Muscle layer of colon (tissue), 2 donors: ENCODE measurements around the gene GUK1.
"Not testable (repeated sequence)": the region's sequence is repeated elsewhere in the genome, so short reads cannot be mapped to it uniquely, and the experiment has no call there.

Experiments
- H3K27ac ChIP-seq: one replicate; pipeline ENCODE4 v1.7.0; 2013; ENCODE audit warnings: low read depth, mild to moderate bottlenecking, low read length, moderate library complexity
- H3K27me3 ChIP-seq, 2 donors: one replicate each; pipeline ENCODE4 v1.7.0; 2013; ENCODE audit warnings: low read length in 2 of 2, mild to moderate bottlenecking in 2 of 2; ENCODE audit not compliant: insufficient read depth in 2 of 2, control insufficient read depth in 1 of 2
- H3K36me3 ChIP-seq: one replicate; pipeline ENCODE4 v1.7.0; 2013; ENCODE audit warnings: mild to moderate bottlenecking, low read length; ENCODE audit not compliant: insufficient read depth
- H3K4me1 ChIP-seq: one replicate; pipeline ENCODE4 v1.7.0; 2013; ENCODE audit warnings: mild to moderate bottlenecking, low read length; ENCODE audit not compliant: insufficient read depth
- H3K4me3 ChIP-seq, 2 donors: one replicate each; pipeline ENCODE4 v1.7.0; 2013; ENCODE audit warnings: low read length in 2 of 2, low read depth in 1 of 2, mild to moderate bottlenecking in 1 of 2, moderate library complexity in 1 of 2
- H3K9ac ChIP-seq: one replicate; pipeline ENCODE4 v1.7.0; 2013; ENCODE audit warnings: low read length
- H3K9me3 ChIP-seq: one replicate; pipeline ENCODE4 v1.7.0; 2013; ENCODE audit warnings: mild to moderate bottlenecking, low read length
- donor health status: abdominal sarcoma.
- donor health status: Adenocarcinoma of cecum.

The GUK1 gene

DNA sequence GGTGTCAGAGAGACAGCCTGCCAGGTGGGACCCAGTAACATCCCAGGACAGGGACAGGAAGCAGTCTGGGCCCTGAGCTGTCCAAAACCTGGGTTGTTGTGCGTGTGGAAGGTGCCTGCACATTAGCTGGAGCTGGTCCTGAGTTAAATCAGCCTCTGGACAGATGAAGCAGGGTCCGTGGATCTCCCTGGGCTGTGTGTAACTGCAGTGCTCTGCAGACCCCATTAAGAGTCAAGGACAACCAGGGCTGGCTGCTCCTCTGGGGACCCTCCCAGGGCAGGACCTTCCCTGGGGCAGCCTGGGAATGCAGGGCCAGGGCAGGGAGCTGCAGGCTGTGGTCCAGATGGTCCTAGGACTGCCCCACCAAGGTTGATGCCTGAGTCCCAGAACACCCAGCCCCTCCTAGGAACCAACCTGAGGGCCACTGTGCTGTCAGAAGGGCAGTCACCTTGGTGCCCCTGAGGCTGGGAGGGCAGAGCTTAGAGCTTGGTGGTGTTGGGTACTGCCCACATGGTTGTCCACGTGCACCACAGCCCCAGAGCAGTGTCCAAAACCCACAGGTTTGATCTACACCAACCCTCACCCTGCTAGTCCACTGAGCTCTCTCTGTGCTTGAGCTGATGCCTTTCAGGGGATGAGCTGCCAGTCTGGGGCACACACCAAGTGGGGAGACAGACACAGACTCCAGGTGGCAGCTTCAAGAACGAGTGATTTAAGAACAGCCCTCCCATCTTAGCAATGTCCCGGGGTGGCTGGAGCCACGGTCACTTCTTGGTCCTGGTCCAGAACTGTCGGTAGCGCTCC is 33.9 kb upstream of the GUK1 start:
- Histone ChIP-seq H3K27ac (no peak overlapping the region), H3K4me3 (no peak overlapping the region), H3K27me3 (no peaks in the 10 kb centered on the region), H3K4me1 (peaks cover 38% of the 10 kb centered on the region), H3K9ac (no peak overlapping the region), H3K9me3 (no peaks in the 10 kb centered on the region), H3K36me3 (peaks cover 14% of the 10 kb centered on the region)

DNA sequence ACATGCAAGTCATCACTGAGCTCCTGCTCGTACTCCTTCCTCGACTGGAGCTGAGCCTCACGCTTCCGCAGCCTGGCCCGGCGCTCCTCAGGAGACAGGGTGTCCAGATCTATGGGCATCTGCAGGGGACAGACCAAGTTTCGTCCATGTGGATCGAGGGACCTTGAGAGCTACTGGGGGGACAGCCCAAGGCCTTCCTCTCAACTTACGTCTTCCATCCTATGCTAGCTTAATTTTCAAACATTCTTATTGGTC is 33.4 kb upstream of the GUK1 start:
- Histone ChIP-seq H3K36me3 (peaks cover 12% of the 10 kb centered on the region), H3K4me1 (peaks cover 33% of the 10 kb centered on the region), H3K27me3 (no peaks in the 10 kb centered on the region), H3K9ac (no peak overlapping the region), H3K9me3 (no peaks in the 10 kb centered on the region), H3K27ac (no peak overlapping the region), H3K4me3 (no peak overlapping the region)

DNA sequence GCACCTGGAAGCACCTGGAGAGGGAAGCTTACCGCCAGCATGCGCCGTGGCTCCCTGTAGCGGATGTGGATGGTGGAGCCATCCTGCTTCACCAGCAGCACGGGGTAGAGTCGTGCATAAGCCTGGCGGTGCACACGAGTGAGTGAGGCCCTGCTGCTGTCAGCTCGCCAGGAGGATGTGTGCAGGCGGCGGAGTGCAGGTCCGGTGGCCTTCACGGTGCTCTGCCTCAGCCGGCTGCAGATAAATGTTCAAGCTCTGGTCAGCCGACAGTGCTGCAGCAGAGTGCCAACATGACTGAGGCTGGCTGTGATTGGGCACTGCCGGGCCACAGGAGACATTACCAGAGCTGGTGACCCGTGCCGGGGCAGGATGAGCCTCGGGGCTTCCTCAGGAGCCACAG is 32.4 kb upstream of the GUK1 start:
- Histone ChIP-seq H3K9ac (no peak overlapping the region), H3K9me3 (no peaks in the 10 kb centered on the region), H3K4me3 (no peak overlapping the region), H3K27me3 (no peaks in the 10 kb centered on the region), H3K4me1 (peaks cover 30% of the 10 kb centered on the region), H3K27ac (no peak overlapping the region), H3K36me3 (peaks cover 12% of the 10 kb centered on the region)

DNA sequence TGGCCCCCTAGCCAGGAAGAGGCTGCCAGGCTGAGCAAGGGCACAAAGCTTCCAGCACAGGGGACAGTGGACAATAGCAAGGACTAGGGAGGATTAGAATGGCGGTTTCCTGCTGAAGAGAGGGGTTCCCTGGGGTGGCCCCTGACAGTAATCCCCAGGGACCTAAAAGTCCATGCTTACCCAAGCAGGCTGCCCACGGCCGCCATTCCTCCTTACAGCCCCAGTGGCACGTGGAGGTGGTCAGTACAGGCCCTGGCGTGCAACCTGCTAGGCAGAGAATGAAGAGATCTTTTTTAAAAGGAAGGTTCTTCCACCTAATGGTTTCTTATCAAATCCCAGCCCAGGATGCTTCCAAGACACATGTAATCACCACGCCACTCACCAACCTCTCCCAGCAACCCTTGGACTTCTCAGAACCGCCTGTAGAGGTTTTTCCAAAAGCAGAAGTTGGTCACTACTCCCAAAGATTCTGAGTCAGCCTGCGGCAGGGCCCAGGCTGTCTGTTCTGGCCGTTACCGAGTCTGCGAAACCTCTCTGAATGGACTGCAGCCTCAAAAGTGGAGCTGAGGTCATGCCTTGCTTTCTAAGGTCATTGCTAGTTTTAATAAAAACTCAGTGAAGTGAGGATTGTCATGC is 31.9 kb upstream of the GUK1 start:
- Histone ChIP-seq H3K4me3 (peak overlapping the region; percentile 83 to 94), H3K4me1 (peaks cover 30% of the 10 kb centered on the region), H3K9me3 (no peaks in the 10 kb centered on the region), H3K36me3 (peaks cover 12% of the 10 kb centered on the region), H3K27me3 (no peaks in the 10 kb centered on the region), H3K27ac (peak overlapping the region; percentile 93), H3K9ac (peak overlapping the region; percentile 98)

DNA sequence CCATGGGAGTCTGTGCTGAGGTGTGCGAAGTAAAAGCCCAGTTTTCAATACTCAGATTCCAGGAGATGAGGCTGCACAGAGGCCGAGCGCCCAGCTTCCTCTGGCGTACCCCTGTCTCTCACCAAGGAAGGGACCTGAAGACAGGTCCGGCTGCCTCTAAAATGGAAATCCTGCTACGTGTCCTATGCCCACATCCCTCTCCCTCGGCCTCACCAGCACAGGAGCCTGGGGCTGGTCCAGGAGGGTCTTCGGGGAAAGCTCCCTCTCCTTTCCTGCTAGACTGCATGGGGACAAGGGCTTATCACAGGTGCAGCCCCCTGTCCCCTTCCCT is 31.4 kb upstream of the GUK1 start:
- Histone ChIP-seq H3K27me3 (no peaks in the 10 kb centered on the region), H3K27ac (peak overlapping the region; percentile 93), H3K4me3 (peak overlapping the region; percentile 83 to 94), H3K9me3 (no peaks in the 10 kb centered on the region), H3K36me3 (peaks cover 12% of the 10 kb centered on the region), H3K9ac (peak overlapping the region; percentile 98), H3K4me1 (peaks cover 29% of the 10 kb centered on the region)

DNA sequence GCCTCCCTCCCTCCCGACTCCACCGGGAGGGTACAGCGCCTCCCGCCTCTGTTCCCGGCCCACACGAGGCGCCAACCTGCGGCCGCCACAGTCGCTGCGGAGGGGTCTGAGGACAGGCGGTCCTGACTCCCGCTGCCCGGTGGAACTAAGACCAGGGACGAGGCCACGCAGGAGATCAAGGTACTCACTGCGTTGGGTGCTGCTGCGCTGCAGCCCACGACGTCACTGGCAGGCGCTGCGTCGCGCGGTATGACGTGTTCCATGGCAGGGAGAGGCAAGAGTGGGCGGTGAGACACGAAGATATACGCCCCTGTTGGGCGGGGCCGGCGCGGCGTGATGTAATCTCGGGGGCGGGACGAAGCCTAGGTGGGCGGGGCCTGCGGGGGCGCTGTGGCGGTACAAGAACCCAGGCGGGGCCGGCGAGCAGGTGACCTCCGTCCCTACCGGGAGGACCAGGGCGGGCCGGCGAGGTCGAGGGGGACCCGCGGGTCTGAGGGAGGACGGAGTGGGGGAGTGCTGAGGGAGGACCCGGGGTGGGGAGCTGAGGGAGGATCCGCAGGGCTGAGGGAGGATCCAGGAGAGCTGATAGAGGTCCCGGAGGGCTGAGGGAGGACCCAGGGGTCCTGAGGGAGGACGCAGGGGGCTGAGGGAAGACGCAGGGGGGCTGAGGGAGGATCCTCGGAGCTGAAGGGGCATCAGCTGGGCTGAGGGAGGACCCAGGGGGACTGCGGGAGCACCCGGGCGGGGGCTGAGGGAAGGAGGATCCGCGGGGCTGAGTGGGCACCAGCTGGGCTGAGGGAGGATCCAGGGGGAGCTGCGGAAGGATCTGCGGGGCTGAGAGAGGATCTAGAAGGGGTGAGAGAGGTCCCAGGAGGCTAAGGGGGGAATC is 30.8 kb upstream of the GUK1 start, which contains the start of gene MRPL55:
Gene MRPL55 (minus strand): TSS at position 227 of the 889 bp plus-strand sequence. CDS start 1,039 bp downstream, outside the sequence.
- peak within 1 kb of the TSS; percentile 98 for H3K9ac ChIP-seq
- no peaks in the 10 kb centered on the region for H3K27me3 ChIP-seq
- H3K36me3 ChIP-seq = peaks cover 12% of the 10 kb centered on the region
- H3K9me3 ChIP-seq = no peaks in the 10 kb centered on the region
- peak within 1 kb of the TSS; percentile 93 for H3K27ac ChIP-seq
- peak within 1 kb of the TSS; percentile 83 to 94 for H3K4me3 ChIP-seq
- peaks cover 23% of the 10 kb centered on the region for H3K4me1 ChIP-seq

DNA sequence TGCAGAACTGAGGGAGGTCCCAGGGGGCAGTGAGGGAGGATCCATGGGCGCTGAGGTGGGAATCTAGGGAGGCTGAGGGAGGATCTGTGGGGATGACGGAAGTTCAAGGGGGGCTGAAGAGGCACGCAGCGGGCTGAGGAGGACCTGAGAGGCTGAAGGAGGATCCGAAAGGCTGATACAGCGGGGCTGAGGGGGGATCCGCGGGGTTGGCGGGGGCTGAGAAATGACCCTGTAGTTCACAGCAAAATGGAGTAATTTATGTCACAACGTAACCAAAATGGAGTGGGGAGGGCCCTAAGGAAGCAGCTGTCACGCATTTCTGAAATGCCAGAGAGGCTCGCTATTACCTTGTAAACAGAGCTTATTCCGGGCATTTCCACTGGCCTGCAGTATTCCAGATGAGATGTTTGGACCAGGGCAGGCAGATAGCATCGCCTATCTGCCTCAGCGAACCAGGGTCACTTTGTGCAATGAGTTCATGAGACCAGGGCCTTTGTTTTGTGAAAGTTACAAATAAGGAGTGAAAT is 30.1 kb upstream of the GUK1 start:
- Histone ChIP-seq H3K36me3 (peaks cover 12% of the 10 kb centered on the region), H3K4me3 (peak overlapping the region; percentile 83 to 94), H3K9ac (peak overlapping the region; percentile 96), H3K27ac (peak overlapping the region; percentile 93), H3K9me3 (no peaks in the 10 kb centered on the region), H3K27me3 (no peaks in the 10 kb centered on the region), H3K4me1 (peaks cover 20% of the 10 kb centered on the region)

DNA sequence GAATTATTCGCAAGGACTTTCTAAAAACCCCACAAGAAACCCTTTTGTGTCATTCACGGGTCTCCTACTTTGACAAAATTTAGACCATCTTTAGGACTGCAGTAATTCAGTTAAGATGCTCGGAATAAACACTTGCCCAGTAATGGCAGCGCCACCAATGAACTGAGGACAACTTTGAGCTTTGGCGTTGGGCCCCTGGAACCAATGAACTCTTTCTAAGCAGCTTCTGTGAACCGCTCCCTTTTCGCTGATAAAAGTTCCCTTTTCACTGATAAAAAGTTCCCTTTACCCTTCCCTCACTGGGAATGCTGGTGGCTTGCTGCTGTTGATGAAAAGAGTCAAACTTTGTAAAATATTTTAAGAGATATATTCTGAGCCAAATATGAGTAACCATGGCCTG is 29.5 kb upstream of the GUK1 start:
- no peaks in the 10 kb centered on the region for H3K27me3 ChIP-seq
- H3K9me3 ChIP-seq = no peaks in the 10 kb centered on the region
- H3K36me3 ChIP-seq = peaks cover 12% of the 10 kb centered on the region
- peaks cover 20% of the 10 kb centered on the region for H3K4me1 ChIP-seq
- H3K4me3 ChIP-seq = peak overlapping the region in 1 of 2 donors; percentile 94
- peak overlapping the region; percentile 3 for H3K27ac ChIP-seq
- no peak overlapping the region for H3K9ac ChIP-seq

DNA sequence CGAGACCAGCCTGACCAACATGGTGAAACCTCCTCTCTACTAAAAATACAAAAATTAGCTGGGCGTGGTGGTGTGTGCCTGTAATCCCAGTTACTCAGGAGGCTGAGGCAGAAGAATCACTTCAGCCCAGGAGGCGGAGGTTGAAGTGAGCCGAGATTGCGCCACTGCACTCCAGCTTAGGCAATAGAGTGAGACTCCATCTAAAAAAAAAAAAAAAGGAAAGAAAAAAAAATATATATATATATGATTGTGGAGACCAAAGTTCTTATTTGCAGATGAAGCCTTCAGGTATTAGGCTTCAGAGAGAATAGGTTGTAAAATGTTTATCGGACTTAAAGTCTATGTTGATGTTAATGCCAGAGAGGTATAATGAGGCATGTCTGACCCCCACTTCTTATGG is 28.8 kb upstream of the GUK1 start:
- not testable (repeated sequence) for H3K27ac ChIP-seq, H3K36me3 ChIP-seq, H3K4me3 ChIP-seq, H3K9me3 ChIP-seq, H3K27me3 ChIP-seq, H3K9ac ChIP-seq
- H3K4me1 ChIP-seq = peaks cover 20% of the 10 kb centered on the region

DNA sequence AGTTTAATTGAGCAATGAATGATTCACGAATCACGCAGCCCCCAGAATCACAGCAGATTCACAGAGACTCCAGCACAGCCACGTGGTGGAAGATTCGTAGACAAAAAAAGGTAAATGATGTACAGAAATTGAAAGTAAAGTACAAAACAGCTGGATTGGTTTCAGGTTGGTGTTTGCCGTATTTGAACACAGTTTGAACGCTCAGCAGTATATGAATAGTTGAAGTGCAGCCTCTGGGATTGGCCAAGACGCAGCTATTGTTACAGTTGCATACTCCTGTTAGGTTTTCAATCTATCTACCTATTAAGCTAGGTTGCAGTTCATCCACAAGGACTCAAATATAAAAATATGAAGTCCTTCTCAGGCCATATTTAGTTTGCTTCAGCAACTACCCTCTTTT is 27.9 kb upstream of the GUK1 start:
- H3K4me1 ChIP-seq = peaks cover 20% of the 10 kb centered on the region
- no peaks in the 10 kb centered on the region for H3K27me3 ChIP-seq
- no peaks in the 10 kb centered on the region for H3K36me3 ChIP-seq
- no peaks in the 10 kb centered on the region for H3K9me3 ChIP-seq
- no peak overlapping the region for H3K27ac ChIP-seq
- no peak overlapping the region for H3K4me3 ChIP-seq
- no peak overlapping the region for H3K9ac ChIP-seq

DNA sequence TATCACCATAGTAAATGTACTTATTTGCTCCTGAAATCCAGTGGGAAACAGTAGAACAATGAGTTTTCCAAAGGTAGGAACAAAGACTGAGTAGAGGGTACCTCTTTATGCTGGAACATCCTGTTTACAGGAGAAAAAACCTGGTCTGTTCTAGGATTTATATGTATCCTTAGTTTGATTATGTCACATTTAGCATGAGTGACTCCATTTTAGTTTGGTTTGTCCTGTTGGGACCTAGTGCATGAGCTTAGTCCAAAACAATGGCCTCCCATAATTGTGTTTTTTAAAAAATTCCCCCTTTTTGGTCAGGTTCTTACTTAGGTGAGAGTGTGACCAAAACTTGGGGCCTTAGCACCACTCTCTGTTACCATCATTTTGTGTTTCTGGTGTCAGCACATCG is 27.5 kb upstream of the GUK1 start:
- H3K27ac ChIP-seq = no peak overlapping the region
- peaks cover 18% of the 10 kb centered on the region for H3K4me1 ChIP-seq
- no peaks in the 10 kb centered on the region for H3K36me3 ChIP-seq
- no peaks in the 10 kb centered on the region for H3K9me3 ChIP-seq
- H3K4me3 ChIP-seq = no peak overlapping the region
- no peak overlapping the region for H3K9ac ChIP-seq
- H3K27me3 ChIP-seq = no peaks in the 10 kb centered on the region
